Loucy (cell line): ENCODE results near the gene CYB5A.

ENCODE experiments used
- H2AFZ ChIP-seq: fragments of 200-600 bp; sonication (generic); 2 replicates; pipeline ENCODE4 v1.6.0; 2016; ENCODE audit warnings: antibody characterized with exemption, mild to moderate bottlenecking, low read length, moderate library complexity
- H3F3A ChIP-seq: fragments of 200-600 bp; 2 replicates; pipeline ENCODE4 v1.6.0; 2016; ENCODE audit warnings: antibody characterized with exemption, low read depth, mild to moderate bottlenecking
- H3K27me3 ChIP-seq: fragments of 200-600 bp; sonication (generic); 2 replicates; pipeline ENCODE4 v1.6.1; 2014; ENCODE audit warnings: low read length, mild to moderate bottlenecking; ENCODE audit not compliant: insufficient read depth, poor library complexity, severe bottlenecking
- H3K36me3 ChIP-seq: fragments of 200-600 bp; sonication (generic); 2 replicates; pipeline ENCODE4 v1.6.1; 2016; ENCODE audit warnings: low read length; ENCODE audit not compliant: insufficient read depth
- H3K4me1 ChIP-seq: fragments of 200-600 bp; sonication (generic); 2 replicates; pipeline ENCODE4 v1.5.1; 2014; ENCODE audit warnings: low read length, mild to moderate bottlenecking; ENCODE audit not compliant: insufficient read depth, poor library complexity, severe bottlenecking
- H3K4me2 ChIP-seq: fragments of 200-600 bp; sonication (generic); 2 replicates; pipeline ENCODE4 v1.6.0; 2014; ENCODE audit warnings: antibody characterized with exemption, low read length, low read depth, mild to moderate bottlenecking; ENCODE audit not compliant: poor library complexity, severe bottlenecking
- H3K4me3 ChIP-seq: fragments of 200-600 bp; sonication (generic); 2 replicates; pipeline ENCODE4 v1.5.1; 2014; ENCODE audit warnings: low read length, mild to moderate bottlenecking, mixed read lengths; ENCODE audit not compliant: poor library complexity, severe bottlenecking
- H3K79me2 ChIP-seq: fragments of 200-600 bp; sonication (generic); 2 replicates; pipeline ENCODE4 v1.6.1; 2014; ENCODE audit warnings: low read length; ENCODE audit not compliant: insufficient read depth
- H3K9ac ChIP-seq: fragments of 200-600 bp; sonication (generic); 2 replicates; pipeline ENCODE4 v1.6.0; 2014; ENCODE audit warnings: mild to moderate bottlenecking, low read depth, low read length, moderate library complexity; ENCODE audit not compliant: poor library complexity, severe bottlenecking
- H3K9me2 ChIP-seq: fragments of 200-600 bp; sonication (generic); replicated peaks from 2 replicates; pipeline ENCODE4 v1.6.1; 2016; ENCODE audit warnings: low read depth, low read length, mixed read lengths
- H3K9me3 ChIP-seq: fragments of 200-600 bp; sonication (generic); 2 replicates; pipeline ENCODE4 v1.6.1; 2014; ENCODE audit warnings: mild to moderate bottlenecking, antibody characterized with exemption, low read length, low read depth; ENCODE audit not compliant: insufficient read depth
- H4K20me1 ChIP-seq: fragments of 200-600 bp; sonication (generic); 2 replicates; pipeline ENCODE4 v1.6.0; 2014; ENCODE audit warnings: antibody characterized with exemption, low read length, mild to moderate bottlenecking; ENCODE audit not compliant: insufficient read depth, poor library complexity, severe bottlenecking
- CTCF ChIP-seq: fragments of 200-600 bp; sonication (generic); conservative IDR thresholded peaks from 2 replicates; pipeline ENCODE4 v1.5.1; 2014; ENCODE audit warnings: mild to moderate bottlenecking, antibody characterized with exemption, low read length
- EZH2phosphoT487 ChIP-seq: fragments of 200-600 bp; IDR thresholded peaks from 2 replicates; pipeline ENCODE4 v1.6.1; 2018; ENCODE audit warnings: antibody characterized with exemption, mild to moderate bottlenecking, moderate library complexity, borderline replicate concordance

The CYB5A gene

GRCh38 chr18:74336656-74337055 lies 44.9 kb upstream of the CYB5A start:
- Histone ChIP-seq H3K36me3 (no peaks in the 10 kb centered on the region), H4K20me1 (no peaks in the 10 kb centered on the region), H3K79me2 (no peaks in the 10 kb centered on the region), H3K4me1 (no peaks in the 10 kb centered on the region), H3K9ac (no peak overlapping the region), H3K9me3 (no peaks in the 10 kb centered on the region), H3K4me3 (no peak overlapping the region), H3K27me3 (no peaks in the 10 kb centered on the region), H3K4me2 (no peak overlapping the region), H2AFZ (no peak overlapping the region), H3F3A (no peaks in the 10 kb centered on the region), H3K9me2 (no peaks in the 10 kb centered on the region)
- no peak for TF ChIP-seq EZH2phosphoT487
- TF ChIP-seq CTCF = no peak

DNA sequence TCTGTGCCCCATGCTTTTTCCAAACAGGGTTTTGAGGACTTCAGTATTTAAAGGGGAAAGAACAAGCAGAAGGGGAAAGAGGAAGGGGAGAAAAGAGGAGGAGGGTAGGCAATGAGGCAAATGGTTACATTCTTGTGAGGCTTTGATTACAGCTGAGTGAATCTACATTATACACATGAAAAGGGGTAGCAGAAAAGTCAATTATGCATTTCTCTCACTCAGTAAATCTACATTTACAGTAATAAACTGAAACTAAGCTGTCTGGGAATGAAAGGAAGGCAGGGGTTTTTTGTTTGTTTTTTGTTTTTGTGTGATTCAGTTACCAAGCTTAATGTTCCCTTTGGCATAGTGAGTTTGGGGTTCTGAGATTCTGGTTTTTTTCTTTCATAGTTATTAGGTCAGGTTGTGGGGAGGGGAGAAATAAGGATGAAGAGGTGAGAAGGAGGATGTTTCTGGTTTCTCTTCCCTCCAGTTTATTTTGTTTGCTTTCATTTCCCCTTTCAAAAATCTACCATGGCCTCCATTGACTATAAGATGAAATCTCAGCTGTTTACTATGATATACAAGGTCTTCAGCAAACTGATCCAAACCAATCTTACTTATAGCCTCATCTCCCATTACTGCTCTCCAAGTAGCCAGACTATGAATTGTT lies 42.6 kb upstream of the CYB5A start:
- H3K36me3 ChIP-seq = no peaks in the 10 kb centered on the region
- H3K9me2 ChIP-seq = no peaks in the 10 kb centered on the region
- H3K4me1 ChIP-seq = no peaks in the 10 kb centered on the region
- no peaks in the 10 kb centered on the region for H3K9me3 ChIP-seq
- no peak overlapping the region for H2AFZ ChIP-seq
- no peaks in the 10 kb centered on the region for H3F3A ChIP-seq
- H3K27me3 ChIP-seq = no peaks in the 10 kb centered on the region
- no peak overlapping the region for H3K4me3 ChIP-seq
- H4K20me1 ChIP-seq = no peaks in the 10 kb centered on the region
- no peak overlapping the region for H3K4me2 ChIP-seq
- H3K79me2 ChIP-seq = no peaks in the 10 kb centered on the region
- no peak overlapping the region for H3K9ac ChIP-seq
- no peak for TF ChIP-seq EZH2phosphoT487
- no peak for TF ChIP-seq CTCF

GRCh38 chr18:74333091-74333490 lies 41.3 kb upstream of the CYB5A start:
- H4K20me1 ChIP-seq = no peaks in the 10 kb centered on the region
- H3K4me3 ChIP-seq = no peak overlapping the region
- no peaks in the 10 kb centered on the region for H3K9me2 ChIP-seq
- no peaks in the 10 kb centered on the region for H3K27me3 ChIP-seq
- H3K4me2 ChIP-seq = no peak overlapping the region
- no peaks in the 10 kb centered on the region for H3K36me3 ChIP-seq
- no peak for TF ChIP-seq EZH2phosphoT487
- TF ChIP-seq CTCF = no peak
- no peak overlapping the region for H2AFZ ChIP-seq
- H3F3A ChIP-seq = no peaks in the 10 kb centered on the region
- H3K79me2 ChIP-seq = no peaks in the 10 kb centered on the region
- H3K9ac ChIP-seq = no peak overlapping the region
- H3K4me1 ChIP-seq = no peaks in the 10 kb centered on the region
- H3K9me3 ChIP-seq = no peaks in the 10 kb centered on the region
